ENCODE measurements around the gene TRIM72.
A peak's percentile ranks its signal among the peaks of the same experiment; 100 is the strongest.
"Not testable (repeated sequence)": the region's sequence is repeated elsewhere in the genome, so short reads cannot be mapped to it uniquely, and the experiment has no call there.

The TRIM72 gene

GRCh38 chr16:31215287-31216162 is 1.6 kb downstream of the TRIM72 start:
- DNase-seq: peak; percentile 71 to 87 (median 77)

DNA sequence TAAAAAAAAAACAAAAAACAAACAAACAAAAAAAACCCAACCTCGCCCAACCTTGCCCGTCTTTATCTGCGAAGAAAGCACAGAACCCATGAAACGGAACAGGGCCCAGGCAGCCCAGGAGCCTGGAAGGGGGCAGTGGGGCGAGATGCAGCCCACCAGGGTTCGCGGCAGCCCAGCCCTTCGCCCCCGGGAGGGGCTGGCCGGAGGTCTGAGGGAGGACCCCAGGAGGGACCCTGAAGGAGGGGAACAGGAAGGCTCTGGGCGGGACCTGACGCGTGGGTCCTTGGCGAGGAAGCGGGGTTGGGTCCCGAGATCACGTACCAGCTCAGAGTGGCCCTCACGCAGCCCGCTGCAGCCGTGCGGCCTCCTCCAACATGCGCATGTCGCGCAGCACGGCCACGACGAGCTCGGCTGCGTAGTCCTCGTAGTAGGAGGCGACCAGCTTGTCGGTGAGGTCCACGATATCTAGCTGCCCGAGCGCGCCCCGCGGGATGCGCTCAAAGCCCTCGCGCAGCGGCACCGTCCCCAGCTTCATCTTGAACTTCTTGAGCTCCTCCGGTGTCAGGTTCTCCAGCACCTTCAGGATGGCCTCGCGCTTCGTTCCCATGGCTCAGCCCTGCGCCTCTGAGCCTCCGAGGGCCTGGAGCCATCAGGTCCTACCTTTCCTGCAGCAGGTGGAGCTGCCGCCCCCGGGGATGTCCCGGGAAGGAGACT is 2.7 kb downstream of the TRIM72 start, which contains the start of gene PYDC1:
Gene PYDC1, minus strand, starts transcription at position 714 of the 714 bp plus-strand sequence. Its CDS starts 107 bp downstream, at position 607.
- DNase-seq: peak in 3 of 4 experiments; percentile 32 to 55 (median 50)

DNA sequence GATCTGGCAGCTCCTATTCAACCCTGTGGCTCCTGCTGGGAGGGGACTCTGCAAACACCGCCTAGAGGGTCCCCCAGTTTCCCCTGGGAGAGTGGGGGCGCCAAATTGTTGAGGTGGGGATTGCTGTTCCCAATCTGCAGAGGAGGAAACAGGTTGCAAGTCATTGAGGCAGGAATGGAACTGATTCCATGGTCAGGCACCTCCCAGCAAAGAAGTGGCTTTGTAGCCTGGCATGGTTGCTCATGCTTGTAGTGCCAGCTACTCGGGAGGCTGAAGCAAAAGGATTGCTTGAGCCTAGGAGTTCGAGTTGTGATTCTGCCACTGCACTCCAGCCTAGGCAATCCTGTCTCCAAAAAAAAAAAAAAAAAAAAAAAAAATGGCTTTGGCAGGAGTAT is 3.2 kb downstream of the TRIM72 start:
- no peak for DNase-seq

DNA sequence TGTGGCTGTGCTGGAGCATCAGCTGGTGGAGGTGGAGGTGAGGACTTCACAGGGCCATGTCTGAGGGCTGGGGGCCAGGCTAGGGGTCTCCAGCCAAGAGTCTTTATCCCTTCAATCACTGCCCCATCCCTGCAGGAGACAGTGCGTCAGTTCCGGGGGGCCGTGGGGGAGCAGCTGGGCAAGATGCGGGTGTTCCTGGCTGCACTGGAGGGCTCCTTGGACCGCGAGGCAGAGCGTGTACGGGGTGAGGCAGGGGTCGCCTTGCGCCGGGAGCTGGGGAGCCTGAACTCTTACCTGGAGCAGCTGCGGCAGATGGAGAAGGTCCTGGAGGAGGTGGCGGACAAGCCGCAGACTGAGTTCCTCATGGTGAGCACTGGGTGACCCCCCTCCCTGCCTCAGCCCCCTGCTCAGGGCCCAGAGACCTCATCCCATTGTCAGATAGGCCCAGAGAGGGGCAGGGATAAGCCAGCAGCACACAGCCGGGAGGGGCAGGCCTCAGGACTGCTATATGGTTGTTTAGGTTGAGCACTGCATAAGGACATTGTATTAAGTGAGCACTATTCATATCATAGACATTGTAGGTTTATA is 5.3 kb downstream of the TRIM72 start:
- DNase-seq: no peak

- peak; percentile 33 to 55 (median 41) for DNase-seq
These were observed 7.6 kb downstream of the TRIM72 start for GRCh38 chr16:31221357-31222160.

DNA sequence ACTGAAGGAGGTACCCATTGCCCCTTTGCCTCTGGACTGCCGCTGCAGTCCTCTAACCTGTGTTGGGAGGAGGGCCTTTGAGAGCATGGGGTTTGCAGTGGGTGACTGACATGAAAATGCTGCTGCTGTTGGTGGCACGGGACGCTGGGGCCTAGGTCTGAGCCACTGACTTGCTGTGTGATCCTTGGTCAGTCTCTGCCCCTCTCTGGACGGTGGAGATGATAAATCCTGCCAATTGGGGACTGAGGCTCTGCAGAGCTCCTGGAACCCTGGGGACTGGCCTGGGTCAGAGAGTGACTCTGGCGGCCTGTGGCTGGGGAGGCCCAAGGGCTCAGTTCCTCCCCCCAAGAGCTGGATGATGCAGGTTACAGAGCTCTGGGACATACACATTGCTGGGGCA is 9.1 kb downstream of the TRIM72 start:
- DNase-seq: no peak

DNA sequence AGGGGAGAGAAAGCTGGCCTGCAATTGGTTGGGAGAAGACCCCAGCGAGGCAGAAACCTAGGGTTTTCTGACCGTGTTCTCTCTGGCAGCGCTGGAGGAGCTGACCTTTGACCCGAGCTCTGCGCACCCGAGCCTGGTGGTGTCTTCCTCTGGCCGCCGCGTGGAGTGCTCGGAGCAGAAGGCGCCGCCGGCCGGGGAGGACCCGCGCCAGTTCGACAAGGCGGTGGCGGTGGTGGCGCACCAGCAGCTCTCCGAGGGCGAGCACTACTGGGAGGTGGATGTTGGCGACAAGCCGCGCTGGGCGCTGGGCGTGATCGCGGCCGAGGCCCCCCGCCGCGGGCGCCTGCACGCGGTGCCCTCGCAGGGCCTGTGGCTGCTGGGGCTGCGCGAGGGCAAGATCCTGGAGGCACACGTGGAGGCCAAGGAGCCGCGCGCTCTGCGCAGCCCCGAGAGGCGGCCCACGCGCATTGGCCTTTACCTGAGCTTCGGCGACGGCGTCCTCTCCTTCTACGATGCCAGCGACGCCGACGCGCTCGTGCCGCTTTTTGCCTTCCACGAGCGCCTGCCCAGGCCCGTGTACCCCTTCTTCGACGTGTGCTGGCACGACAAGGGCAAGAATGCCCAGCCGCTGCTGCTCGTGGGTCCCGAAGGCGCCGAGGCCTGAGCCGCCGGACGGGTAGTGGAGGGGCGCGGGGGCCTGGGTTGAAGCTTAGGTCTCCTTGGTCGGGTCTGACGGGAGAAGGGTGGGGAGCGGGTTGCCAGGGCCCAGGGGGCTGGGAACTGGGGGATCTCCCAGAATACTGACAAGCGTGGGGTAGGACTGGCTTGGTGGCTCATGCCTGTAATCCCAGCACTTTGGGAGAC is 10.4 kb downstream of the TRIM72 start:
- no peak for DNase-seq

GRCh38 chr16:31225193-31225592 is 11.3 kb downstream of the TRIM72 start:
- no peak for DNase-seq

GRCh38 chr16:31228206-31228605 is 14.3 kb downstream of the TRIM72 start:
- DNase-seq: no peak

GRCh38 chr16:31229501-31229900 is 15.6 kb downstream of the TRIM72 start:
- DNase-seq: no peak

- no peak for DNase-seq
These were observed 24.1 kb downstream of the TRIM72 start for GRCh38 chr16:31238041-31238440.

DNA sequence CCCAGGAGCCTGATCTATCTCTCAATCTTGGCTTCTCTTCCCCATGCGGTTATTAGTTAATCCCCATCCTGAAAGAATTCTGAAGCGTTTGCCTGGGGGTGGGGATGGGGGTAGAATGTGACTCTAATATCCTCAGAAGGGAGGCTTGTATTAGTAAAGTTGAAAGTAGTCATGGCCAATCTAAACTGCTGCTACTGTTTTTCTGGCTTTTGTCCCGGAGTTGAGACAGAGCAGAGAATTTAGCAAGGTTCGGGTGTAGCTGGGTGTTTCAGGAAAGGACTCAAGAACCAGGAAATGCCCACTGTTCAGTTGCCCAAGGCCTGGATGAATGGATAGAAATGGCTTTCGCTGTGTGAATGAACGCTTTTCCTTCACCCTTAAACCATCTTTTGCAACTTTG is 28.3 kb downstream of the TRIM72 start:
- DNase-seq: peak; percentile 34 to 62 (median 60)

DNA sequence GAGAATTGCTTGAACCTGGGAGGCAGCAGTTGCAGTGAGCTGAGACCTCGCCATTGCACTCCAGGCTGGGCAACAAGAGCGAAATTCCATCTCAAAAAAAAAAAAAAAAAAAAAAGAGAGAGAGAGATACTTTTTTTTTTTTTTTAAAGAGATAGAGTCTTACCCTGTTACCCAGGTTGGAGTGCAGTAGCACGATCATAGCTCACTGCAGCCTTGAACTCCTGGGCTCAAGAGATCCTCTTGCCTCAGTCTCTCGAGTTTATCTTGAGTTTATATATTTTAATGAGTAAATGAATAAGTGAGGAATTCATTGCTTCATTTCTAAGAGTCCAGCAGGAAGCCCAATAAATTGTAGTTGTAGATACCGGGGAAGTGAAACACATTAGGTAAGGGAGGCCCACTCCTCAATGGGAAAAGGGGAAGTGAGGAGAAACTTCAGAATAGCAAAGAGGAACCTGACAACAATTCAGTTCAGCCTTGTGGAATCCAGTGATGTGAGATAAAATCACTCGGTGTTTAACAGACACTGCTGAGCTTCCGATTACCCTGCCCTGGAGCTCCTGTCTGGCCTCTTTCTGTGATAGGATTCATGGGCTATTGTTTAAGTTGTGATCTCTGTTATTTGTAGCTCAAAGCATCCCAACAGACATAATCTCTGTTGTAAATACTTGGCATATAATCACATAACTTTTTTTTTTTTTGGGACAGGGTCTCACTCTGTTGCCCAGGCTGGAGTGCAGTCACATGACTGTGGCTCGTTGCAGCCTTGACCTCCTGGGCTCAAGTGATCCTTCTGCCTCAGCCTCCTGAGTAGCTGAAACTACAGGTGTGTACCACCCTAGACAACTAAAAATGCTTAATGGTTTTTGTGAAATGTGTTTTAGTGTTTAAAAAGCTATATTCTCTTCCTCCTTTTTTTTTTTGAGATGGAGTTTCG is 30.1 kb downstream of the TRIM72 start:
- peak; percentile 68 to 90 (median 80) for DNase-seq

- DNase-seq: not testable (repeated sequence)
These were observed 31.7 kb downstream of the TRIM72 start for GRCh38 chr16:31245598-31245997.

GRCh38 chr16:31246296-31246695 is 32.4 kb downstream of the TRIM72 start:
- no peak for DNase-seq

- no peak for DNase-seq
These were observed 34.4 kb downstream of the TRIM72 start for GRCh38 chr16:31248344-31248743.

DNA sequence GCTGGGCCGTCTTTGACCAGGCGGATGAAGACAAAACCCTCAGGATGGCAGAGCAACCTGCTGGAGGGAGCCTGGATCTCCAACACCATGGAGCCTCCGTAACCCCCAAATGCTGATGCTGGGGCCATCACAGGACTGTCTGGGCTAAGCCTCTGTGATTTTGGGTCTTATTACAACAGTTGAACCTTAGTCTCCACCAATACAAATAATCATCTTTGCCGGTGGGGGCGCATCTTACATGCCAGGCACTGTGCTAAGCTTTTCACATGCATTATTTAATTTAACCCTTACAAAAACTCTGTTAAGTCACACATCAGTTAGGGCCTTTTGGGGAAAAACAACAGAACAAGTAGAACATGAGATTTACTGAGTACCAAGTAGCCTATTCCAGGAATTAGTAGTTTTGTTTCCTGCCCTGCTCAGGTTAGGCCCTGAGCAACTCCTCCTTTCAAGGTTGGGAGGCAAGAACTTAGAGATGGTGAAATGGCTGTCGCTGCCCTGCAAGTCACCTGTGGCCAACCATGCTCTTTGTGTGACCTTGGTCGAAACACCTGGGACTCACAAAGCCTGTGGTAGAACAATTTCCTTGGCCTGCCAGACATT is 37.0 kb downstream of the TRIM72 start:
- DNase-seq: no peak

DNA sequence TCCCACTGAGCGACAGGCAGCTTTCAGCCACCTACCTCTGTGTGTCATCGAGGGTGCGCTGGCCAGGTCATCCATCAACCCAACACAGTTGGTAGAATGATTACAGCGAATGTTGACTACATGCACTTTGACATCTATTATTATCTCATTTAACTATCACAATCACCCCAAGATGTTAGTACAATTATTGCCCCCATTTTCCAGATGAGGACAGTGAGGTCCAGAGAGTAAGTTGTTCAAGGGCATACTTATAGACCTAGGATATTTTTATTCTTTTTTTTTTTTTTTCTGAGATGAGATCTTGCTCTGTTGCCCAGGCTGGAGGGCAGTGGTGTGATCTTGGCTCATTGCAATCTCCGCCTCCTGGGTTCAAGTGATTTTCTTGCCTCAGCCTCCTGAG is 37.5 kb downstream of the TRIM72 start:
- DNase-seq: no peak

GRCh38 chr16:31253642-31254045 is 39.7 kb downstream of the TRIM72 start:
- peak; percentile 83 to 95 (median 88) for DNase-seq

DNA sequence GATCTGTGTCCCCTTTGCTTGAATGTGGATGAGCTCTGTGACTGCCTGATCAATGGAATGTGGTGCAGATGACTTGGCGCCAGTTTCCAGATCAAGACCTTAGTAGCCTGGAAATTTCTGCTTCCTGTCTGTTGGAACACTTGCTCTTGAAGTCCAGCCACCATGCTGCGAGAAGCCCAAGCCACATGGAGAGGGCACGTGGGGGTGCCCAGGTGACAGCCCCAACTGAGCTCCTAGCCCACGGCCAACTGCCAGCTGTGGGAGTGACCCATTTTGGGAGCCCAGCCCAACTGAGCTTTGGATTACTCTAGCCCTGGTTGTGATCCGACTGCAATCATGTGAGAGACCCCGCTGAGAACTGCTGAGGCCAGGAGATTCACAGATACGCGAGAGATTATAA is 42.5 kb downstream of the TRIM72 start:
- no peak for DNase-seq

All from suppressor macrophage (primary cell).